ENCODE results near the gene PPIP5K1.

DNA sequence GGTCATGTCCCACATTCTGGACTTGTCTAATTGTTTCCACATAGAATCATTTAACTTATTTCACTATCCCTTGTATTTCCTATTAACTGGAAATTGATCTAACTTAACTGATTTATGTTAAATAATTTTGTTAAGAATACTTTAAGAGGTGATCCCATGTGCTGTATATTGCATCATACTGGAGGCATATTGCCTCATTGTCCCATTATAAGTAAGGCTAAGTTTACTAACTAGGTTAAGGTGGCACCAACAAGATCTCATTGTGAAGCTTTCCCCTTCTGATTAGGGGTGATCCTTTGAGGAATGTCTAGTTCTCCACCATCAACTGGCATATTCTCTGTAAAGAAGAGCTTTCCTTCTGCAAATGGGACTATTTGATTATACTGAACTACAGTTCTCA lies 48.2 kb downstream of the PPIP5K1 start:
- TF ChIP-seq TAF1 (IDR thresholded peaks at IDR 0.05; ENCODE audit: borderline replicate concordance, insufficient read depth, low read length) (no peak), POLR2AphosphoS5 (IDR thresholded peaks at IDR 0.05; ENCODE audit: low read depth, low read length) (no peak), FOXP2 (optimal IDR thresholded peaks at IDR 0.05; ENCODE audit: borderline replicate concordance, extremely low read depth, extremely low read length, insufficient read depth) (no peak), SIN3A (IDR thresholded peaks at IDR 0.05; ENCODE audit: borderline replicate concordance, insufficient read depth, low read length) (no peak)
- TF ChIP-seq, protein P1, sequence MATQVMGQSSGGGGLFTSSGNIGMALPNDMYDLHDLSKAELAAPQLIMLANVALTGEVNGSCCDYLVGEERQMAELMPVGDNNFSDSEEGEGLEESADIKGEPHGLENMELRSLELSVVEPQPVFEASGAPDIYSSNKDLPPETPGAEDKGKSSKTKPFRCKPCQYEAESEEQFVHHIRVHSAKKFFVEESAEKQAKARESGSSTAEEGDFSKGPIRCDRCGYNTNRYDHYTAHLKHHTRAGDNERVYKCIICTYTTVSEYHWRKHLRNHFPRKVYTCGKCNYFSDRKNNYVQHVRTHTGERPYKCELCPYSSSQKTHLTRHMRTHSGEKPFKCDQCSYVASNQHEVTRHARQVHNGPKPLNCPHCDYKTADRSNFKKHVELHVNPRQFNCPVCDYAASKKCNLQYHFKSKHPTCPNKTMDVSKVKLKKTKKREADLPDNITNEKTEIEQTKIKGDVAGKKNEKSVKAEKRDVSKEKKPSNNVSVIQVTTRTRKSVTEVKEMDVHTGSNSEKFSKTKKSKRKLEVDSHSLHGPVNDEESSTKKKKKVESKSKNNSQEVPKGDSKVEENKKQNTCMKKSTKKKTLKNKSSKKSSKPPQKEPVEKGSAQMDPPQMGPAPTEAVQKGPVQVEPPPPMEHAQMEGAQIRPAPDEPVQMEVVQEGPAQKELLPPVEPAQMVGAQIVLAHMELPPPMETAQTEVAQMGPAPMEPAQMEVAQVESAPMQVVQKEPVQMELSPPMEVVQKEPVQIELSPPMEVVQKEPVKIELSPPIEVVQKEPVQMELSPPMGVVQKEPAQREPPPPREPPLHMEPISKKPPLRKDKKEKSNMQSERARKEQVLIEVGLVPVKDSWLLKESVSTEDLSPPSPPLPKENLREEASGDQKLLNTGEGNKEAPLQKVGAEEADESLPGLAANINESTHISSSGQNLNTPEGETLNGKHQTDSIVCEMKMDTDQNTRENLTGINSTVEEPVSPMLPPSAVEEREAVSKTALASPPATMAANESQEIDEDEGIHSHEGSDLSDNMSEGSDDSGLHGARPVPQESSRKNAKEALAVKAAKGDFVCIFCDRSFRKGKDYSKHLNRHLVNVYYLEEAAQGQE (IDR thresholded peaks at IDR 0.05; ENCODE audit: insufficient read depth in 1 of 2, low read depth in 2 of 2, low read length in 2 of 2), result no peak

Data from PFSK-1 (cell line).